ENCODE measurements around the gene NPY1R.

NPY1R gene

GRCh38 chr4:163279713-163280112 is 52.7 kb downstream of the NPY1R start:
- DNase-seq (ENCODE audit: low spot score): no peak

GRCh38 chr4:163274861-163275260 is 57.5 kb downstream of the NPY1R start:
- DNase-seq (ENCODE audit: low spot score): no peak

Measured in HuH-7 (cell line).